B cell (primary cell): ENCODE results near the gene ACO1. TPM values are rescaled to one million over a fixed set of nuclear protein-coding genes. Genes with fewer than 3 reads are reported as not detected.

Experiments used
- ATAC-seq: fragments of 200-7000 bp; cut with Tn5 transposase; one replicate; pipeline ENCODE4 v1.10.0; 2021; ENCODE audit warnings: low read depth, mild to moderate bottlenecking, moderate number of reproducible peaks, moderate library complexity
- CTCF ChIA-PET: fragments of 350-600 bp; sonication (Branson Sonifier 250); formaldehyde crosslinking; loops from one replicate; lab custom pipeline; 2021; ENCODE audit warnings: antibody characterized with exemption, inconsistent platforms; lab: Charles Lee
- POLR2A ChIA-PET: fragments of 350-600 bp; sonication (Branson Sonifier 250); formaldehyde crosslinking; loops from one replicate; lab custom pipeline; 2021; ENCODE audit warnings: antibody characterized with exemption; lab: Charles Lee
- DNase-seq: peaks from one replicate; pipeline ENCODE4 v3.0.0; 2013
- H2AFZ ChIP-seq: 2 replicates; pipeline ENCODE4 v1.6.1; 2012; ENCODE audit warnings: mild to moderate bottlenecking, low read depth, low read length; ENCODE audit not compliant: insufficient read depth, poor library complexity, severe bottlenecking
- H3K27ac ChIP-seq, 2 donors: 1 replicate in 1 of 2; 2 replicates in 1 of 2; pipeline ENCODE4 v1.5.1; 2012 to 2013; ENCODE audit warnings: low read length in 2 of 2, mild to moderate bottlenecking in 2 of 2, moderate library complexity in 1 of 2
- H3K27me3 ChIP-seq, 4 experiments: fragments of 200-600 bp in 1 of 4; sonication (generic) in 1 of 4; replicated peaks in 1 of 4; 1 replicate in 2 of 4; 2 replicates in 2 of 4; pipeline versions ENCODE4 v1.6.1 to v1.7.0; 2013 to 2016; ENCODE audit warnings: low read length in 3 of 4, mild to moderate bottlenecking in 2 of 4, mixed read lengths in 1 of 4, moderate library complexity in 1 of 4; ENCODE audit not compliant: insufficient read depth in 4 of 4, control insufficient read depth in 3 of 4; ENCODE audit errors: control extremely low read depth in 1 of 4
- H3K36me3 ChIP-seq, 2 experiments: replicated peaks in 1 of 2; 1 replicate in 1 of 2; 2 replicates in 1 of 2; pipeline versions ENCODE4 v1.6.1 to v1.7.1; 2013; ENCODE audit warnings: low read length in 1 of 2; ENCODE audit not compliant: insufficient read depth in 2 of 2, control insufficient read depth in 1 of 2; ENCODE audit errors: control extremely low read depth in 1 of 2, extremely low read depth in 1 of 2
- H3K4me1 ChIP-seq, 2 donors: fragments of 200-600 bp in 1 of 2; sonication (generic) in 1 of 2; 1 replicate in 1 of 2; 2 replicates in 1 of 2; pipeline versions ENCODE4 v1.5.1 to v1.6.1; 2013 to 2017; ENCODE audit warnings: low read length in 2 of 2; ENCODE audit not compliant: control insufficient read depth in 2 of 2, insufficient read depth in 2 of 2
- H3K4me2 ChIP-seq: replicated peaks from 2 replicates; pipeline ENCODE3; 2012; ENCODE audit warnings: mild to moderate bottlenecking, low read depth, low read length; ENCODE audit not compliant: poor library complexity, severe bottlenecking
- H3K4me3 ChIP-seq, 5 experiments: fragments of 200-600 bp in 1 of 5; sonication (generic) in 1 of 5; 1 replicate in 3 of 5; 2 replicates in 2 of 5; pipeline versions ENCODE4 v1.5.1 to v1.7.0; 2011 to 2016; ENCODE audit warnings: low read length in 4 of 5, mild to moderate bottlenecking in 4 of 5, low read depth in 2 of 5, control low read depth in 1 of 5, moderate library complexity in 1 of 5; ENCODE audit not compliant: insufficient read depth in 1 of 5; ENCODE audit errors: control extremely low read depth in 1 of 5, extremely low read depth in 1 of 5
- H3K79me2 ChIP-seq: fragments of 200-600 bp; sonication (generic); one replicate; pipeline ENCODE4 v1.6.0; 2016; ENCODE audit warnings: low read length; ENCODE audit not compliant: control insufficient read depth, insufficient read depth
- H3K9ac ChIP-seq: fragments of 200-600 bp; sonication (generic); 2 replicates; pipeline ENCODE4 v1.6.1; 2017; ENCODE audit warnings: mild to moderate bottlenecking, low read length, moderate library complexity
- H3K9me3 ChIP-seq, 3 donors: one replicate each; pipeline versions ENCODE4 v1.6.1 to v1.7.1; 2013; ENCODE audit warnings: low read length in 2 of 3; ENCODE audit not compliant: control insufficient read depth in 2 of 3, insufficient read depth in 1 of 3; ENCODE audit errors: control extremely low read depth in 1 of 3
- H4K20me1 ChIP-seq: 2 replicates; pipeline ENCODE4 v1.6.0; 2012; ENCODE audit warnings: mild to moderate bottlenecking, low read length; ENCODE audit not compliant: insufficient read depth, control insufficient read depth, poor library complexity, severe bottlenecking
- H3K27ac Mint-ChIP-seq: one replicate; pipeline ENCODE4 v1.8.0; 2021; ENCODE audit warnings: mixed read lengths
- H3K27me3 Mint-ChIP-seq: one replicate; pipeline ENCODE4 v1.8.0; 2021; ENCODE audit warnings: mixed read lengths
- H3K4me1 Mint-ChIP-seq: one replicate; pipeline ENCODE4 v1.8.0; 2021; ENCODE audit warnings: mixed read lengths
- H3K4me3 Mint-ChIP-seq: one replicate; pipeline ENCODE4 v1.8.0; 2021; ENCODE audit warnings: mixed read lengths
- H3K9me3 Mint-ChIP-seq: one replicate; pipeline ENCODE4 v1.8.0; 2022; ENCODE audit warnings: mixed read lengths; ENCODE audit not compliant: insufficient read depth
- CTCF ChIP-seq: fragments of 200-600 bp; IDR thresholded peaks from one replicate; pipeline ENCODE4 v1.8.0; 2022; ENCODE audit warnings: antibody characterized with exemption, mild to moderate bottlenecking
- EZH2 ChIP-seq: IDR thresholded peaks from 2 replicates; pipeline ENCODE4 v1.6.1; 2012; ENCODE audit warnings: borderline replicate concordance, low read depth, mild to moderate bottlenecking, moderate library complexity, low read length; ENCODE audit not compliant: insufficient read depth, poor library complexity, severe bottlenecking
- whole genome bisulfite sequencing: methylation state at CpG from one replicate; pipeline ENCODE4 v1.1.5; 2013; ENCODE audit warnings: missing lambda C conversion rate; ENCODE audit not compliant: insufficient coverage; 5-methylcytosine and 5-hydroxymethylcytosine counted together
- intact Hi-C: fragments of 100-400 bp; cut with micrococcal nuclease; formaldehyde crosslinking; loops from one replicate; pipeline ENCODE4 v1.10.0; 2022
- polyA plus RNA-seq: library from polyadenylated mRNA; depleted of rRNA; stranded (reverse); fragments of >200 nt; gene quantifications from 2 replicates; pipeline ENCODE4 v1.2.3, GENCODE V29; 2012
- total RNA-seq, 2 donors: library from RNA; stranded (reverse); fragments of 120-200 nt in 1 of 2; gene quantifications; 1 replicate in 1 of 2; 2 replicates in 1 of 2; pipeline versions ENCODE4 v1.2.3 to v1.2.4, GENCODE V29; 2013 to 2022

Gene ACO1
- total and polyA plus RNA-seq, 2 donors (not counting 1 experiment from before 2014, with no cell fraction given) = 1.6 to 9.1 TPM

GRCh38 chr9:32490601-32491000 lies 106.2 kb downstream of the ACO1 start:
- DNase-seq (no peak), ATAC-seq (no peak)
- H3K9ac ChIP-seq = no peak overlapping the region
- intact Hi-C loops = no loop called here
- H3K4me2 ChIP-seq = no peak overlapping the region
- CTCF ChIA-PET = no interaction called here
- no peaks in the 10 kb centered on the region for H3K27me3 ChIP-seq
- peaks cover 13 to 56% of the 10 kb centered on the region in 2 experiments for H3K36me3 ChIP-seq
- H3K4me3 ChIP-seq = no peak overlapping the region
- Mint-ChIP-seq H3K27ac (no peak overlapping the region), H3K27me3 (no peaks in the 10 kb centered on the region), H3K9me3 (no peaks in the 10 kb centered on the region), H3K4me1 (no peaks in the 10 kb centered on the region), H3K4me3 (no peak overlapping the region)
- TF ChIP-seq CTCF = no peak
- TF ChIP-seq EZH2 = no peak
- no peaks in the 10 kb centered on the region for H4K20me1 ChIP-seq
- no peaks in the 10 kb centered on the region for H3K4me1 ChIP-seq
- no peak overlapping the region for H2AFZ ChIP-seq
- no peaks in the 10 kb centered on the region for H3K79me2 ChIP-seq
- no peak overlapping the region for H3K27ac ChIP-seq
- POLR2A ChIA-PET = no interaction called here
- H3K9me3 ChIP-seq = no peaks in the 10 kb centered on the region
- no CpG with 5 or more reads among the region's 3 CpGs for whole genome bisulfite sequencing

- no peak for TF ChIP-seq CTCF
- no peak for TF ChIP-seq EZH2
- Histone ChIP-seq H3K4me3 (no peak overlapping the region), H2AFZ (no peak overlapping the region), H4K20me1 (peaks cover 2% of the 10 kb centered on the region), H3K27me3 (no peaks in the 10 kb centered on the region), H3K27ac (no peak overlapping the region), H3K9me3 (no peaks in the 10 kb centered on the region), H3K36me3 (peaks cover 11 to 37% of the 10 kb centered on the region in 2 experiments), H3K4me2 (no peak overlapping the region), H3K9ac (no peak overlapping the region), H3K79me2 (no peaks in the 10 kb centered on the region), H3K4me1 (no peaks in the 10 kb centered on the region)
- H3K9me3 Mint-ChIP-seq = no peaks in the 10 kb centered on the region
- no peak overlapping the region for H3K27ac Mint-ChIP-seq
- DNase-seq (no peak), ATAC-seq (no peak)
- intact Hi-C loops = no loop called here
- no peak overlapping the region for H3K4me3 Mint-ChIP-seq
- H3K4me1 Mint-ChIP-seq = no peaks in the 10 kb centered on the region
- ChIA-PET CTCF (interaction anchor here (1.5 kb wide), 1 partner anchor 82 kb away, joined by 5 read pairs; no protein-coding TSS in a partner anchor), POLR2A (no interaction called here)
- no peaks in the 10 kb centered on the region for H3K27me3 Mint-ChIP-seq
Measured at GRCh38 chr9:32497921-32498320, 113.5 kb downstream of the ACO1 start.
